Hepatic stellate cell (primary cell): ENCODE data around the gene SFTA2.
"Not testable (repeated sequence)": the region's sequence is repeated elsewhere in the genome, so short reads cannot be mapped to it uniquely, and the experiment has no call there.

Experiments
- DNase-seq: peaks from one replicate; pipeline ENCODE4 v3.0.0; 2011; ENCODE audit warnings: low spot score

The SFTA2 gene

DNA sequence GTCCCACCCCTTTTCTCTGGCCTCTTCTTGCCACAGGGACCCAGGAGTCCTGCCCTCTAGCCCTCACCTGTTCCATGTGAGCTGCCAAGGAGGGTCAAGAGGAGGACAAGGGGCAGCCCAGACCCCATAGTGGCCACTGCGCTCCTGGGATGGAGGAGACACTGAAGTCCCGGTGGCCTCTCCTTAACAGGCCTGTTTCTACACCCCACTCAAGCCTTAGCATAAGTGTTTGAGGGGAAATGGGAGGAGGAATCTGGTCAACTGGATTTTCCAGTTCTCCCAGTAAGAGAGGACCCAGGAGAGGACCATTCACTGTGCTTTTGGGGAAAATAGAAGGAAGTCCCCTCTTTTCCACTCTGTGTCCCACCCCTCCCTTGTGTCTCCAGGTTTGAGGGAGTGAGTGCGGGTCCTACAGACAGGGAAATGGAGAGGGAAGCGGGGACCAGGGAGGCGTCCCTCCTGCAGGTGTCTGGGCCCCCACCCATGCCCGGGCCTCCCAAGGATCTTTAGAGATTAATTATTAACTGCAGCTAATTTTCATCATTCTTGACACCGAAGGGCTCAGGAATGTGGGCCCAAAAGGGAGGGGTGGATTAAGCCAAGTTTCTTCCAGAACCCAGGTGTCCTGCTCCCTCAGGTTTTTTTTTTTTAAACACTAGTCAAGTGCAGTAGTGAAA is at the start of gene SFTA2:
Gene SFTA2 (minus strand): TSS at position 202 of the 677 bp plus-strand sequence. CDS start 74 bp downstream, at position 128.
- no peak for DNase-seq

DNA sequence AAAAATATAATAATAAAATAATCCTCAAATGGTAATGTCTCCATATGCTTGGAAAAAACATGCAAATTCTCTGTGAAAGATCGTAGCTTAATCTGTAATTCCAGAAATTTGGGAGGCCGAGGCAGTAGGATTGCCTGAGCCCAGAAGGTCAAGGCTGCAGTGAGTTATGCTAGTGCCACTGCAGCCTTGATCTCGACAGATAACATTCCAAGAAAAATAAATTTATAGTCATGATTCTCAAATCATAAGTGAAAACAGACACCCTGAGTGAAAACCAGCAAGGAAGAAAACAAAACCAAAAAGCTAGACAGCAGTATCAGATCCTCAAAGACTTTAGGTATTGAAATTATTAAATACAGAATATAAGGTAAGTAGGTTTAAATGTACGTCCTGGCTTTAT is 47.7 kb upstream of the SFTA2 start:
- no peak for DNase-seq

DNA sequence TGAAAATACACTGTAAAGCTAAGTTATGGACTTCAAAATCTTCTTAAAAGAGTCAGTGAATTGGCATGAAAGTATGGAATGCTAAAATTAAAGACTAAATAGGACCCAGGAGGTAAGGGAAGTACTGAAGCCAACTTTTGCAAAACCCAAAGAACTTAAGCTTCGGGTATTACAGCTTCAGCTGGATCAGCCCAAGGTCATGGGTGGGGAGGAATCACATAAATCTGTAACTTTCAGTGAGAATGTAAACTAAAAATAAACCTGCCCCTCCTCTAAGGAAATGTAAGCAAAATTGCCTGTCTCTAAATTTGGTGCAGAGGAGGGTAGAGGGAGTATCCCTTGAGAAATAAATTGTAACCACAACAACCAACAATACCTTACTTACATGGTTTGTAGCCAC is 47.2 kb upstream of the SFTA2 start:
- DNase-seq = no peak

DNA sequence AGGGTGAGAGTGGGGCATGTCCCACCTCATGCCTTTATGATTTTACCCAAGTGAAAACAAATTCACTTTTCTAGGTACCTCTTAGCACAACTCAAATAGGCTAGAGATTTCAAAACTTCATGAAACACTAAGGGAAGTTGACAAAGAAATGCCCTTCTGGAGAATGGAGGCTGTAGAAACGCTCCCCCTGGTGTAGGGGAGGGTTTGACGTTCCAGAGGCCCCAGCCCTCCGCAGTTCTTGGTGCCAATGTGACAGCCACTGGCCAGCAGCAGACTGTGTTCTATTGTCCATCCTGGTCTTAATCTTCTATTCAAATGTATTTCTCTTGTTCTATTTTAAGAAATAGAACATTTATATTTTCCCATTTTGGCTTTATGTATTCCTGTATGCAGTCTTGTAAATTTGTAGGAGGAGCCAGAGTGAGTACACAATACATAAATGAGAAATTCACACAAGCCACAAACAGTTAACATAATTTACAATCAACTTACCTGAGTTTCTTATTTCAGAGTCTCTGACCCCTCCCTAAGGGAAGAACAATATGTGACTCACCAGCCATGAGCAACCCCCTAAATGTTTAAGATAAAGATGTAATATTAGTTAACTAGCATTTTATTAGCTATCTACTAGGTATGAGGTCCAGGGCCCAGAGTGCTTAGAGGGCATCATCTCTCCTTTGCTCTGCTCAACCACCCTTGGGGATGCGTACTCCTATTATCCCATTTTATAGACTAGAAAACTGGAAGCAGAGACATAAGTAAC is 42.7 kb upstream of the SFTA2 start:
- DNase-seq = no peak

DNA sequence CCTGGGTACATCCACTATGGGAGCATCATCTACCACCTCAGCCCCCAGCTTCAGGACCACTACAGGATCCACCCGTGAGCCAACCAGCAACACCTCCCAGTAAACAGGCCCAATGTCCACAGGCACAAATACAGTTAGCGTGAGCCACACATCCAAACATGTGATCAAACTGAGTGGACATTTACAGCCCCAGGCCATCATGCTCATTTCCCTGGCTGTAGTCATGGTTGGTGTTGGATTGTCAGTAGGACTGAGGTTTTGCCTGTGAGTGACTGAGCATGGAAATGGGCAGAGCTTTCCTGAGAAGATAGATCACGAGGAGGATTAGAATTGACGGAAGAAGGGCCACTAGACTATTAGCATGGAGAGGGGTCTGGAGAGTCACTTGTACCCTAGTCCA is 40.8 kb upstream of the SFTA2 start:
- DNase-seq = no peak

DNA sequence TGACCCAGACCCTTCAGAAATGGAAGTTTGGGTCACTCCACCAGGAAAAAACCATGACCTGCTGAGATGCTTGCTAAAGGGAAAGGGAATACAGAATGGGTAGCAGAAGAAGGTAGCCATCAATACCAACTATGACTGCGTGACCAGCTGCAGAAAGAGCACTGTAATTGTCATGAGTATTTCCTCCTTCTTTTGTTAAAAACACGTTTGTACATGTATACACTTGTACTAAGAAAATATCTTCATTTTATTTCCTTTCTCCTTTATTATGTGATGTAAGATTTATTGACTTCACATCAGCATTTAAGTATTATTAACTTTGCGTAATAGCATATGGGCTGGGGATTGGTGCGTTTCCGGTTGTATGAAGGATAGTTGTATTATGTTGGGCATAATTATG is 39.0 kb upstream of the SFTA2 start:
- DNase-seq = no peak

DNA sequence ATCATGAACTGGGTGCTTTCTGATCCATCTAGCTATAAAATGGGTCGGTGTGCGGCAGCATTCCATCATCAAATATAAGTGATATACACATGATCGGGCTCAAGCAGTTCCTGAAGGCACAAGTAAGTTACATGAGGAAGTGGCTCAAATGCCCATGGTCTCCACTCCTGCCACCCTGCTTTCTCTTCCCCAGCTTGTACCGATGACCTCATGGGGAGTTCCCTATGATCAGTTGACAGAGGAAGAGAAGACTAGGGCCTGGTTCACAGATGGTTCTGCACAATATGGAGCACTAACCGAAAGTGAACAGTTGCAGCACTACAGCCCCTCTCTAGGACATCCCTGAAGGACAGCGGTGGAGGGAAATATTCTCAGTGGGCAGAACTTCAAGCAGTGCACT is 37.2 kb upstream of the SFTA2 start:
- DNase-seq = not testable (repeated sequence)

DNA sequence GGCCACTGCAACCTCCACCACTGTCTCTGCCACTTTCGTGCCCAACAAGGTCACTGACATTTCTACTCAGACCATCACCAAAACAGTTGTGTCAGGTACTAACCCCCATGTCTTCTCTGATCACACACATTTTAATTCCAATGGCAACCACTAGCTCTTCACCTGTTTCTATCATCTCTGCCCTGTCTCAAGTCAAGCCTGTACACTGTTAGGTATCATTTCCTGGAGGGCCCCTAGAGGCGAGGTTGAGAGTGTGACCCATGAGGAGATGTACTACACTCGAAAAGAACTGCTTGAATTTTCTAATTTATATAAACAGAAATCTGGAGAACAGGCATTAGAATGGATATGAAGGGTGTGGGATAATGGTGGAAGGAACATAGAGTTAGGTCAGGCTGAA is 34.2 kb upstream of the SFTA2 start:
- no peak for DNase-seq

DNA sequence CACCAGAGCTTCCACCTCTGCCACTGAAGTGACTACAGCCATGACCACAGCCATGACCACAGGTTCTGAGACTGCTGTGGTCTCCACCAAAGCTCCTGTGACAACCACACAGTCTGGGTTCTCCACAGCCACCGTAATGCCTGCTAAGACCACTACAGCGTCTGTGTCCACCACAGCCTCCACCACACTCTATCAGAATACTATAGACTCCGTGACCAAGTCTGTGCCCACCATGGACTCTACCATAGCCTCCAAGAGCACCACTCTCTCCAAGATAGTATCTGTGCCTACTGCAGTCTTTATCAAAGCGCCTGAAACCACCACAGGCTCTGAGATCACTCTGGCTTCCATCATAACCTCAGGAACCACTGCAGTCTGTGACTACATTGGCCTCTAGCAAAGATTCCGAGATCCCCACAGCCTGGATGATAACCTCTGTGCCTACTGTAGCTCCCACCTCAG is 33.2 kb upstream of the SFTA2 start:
- no peak for DNase-seq

DNA sequence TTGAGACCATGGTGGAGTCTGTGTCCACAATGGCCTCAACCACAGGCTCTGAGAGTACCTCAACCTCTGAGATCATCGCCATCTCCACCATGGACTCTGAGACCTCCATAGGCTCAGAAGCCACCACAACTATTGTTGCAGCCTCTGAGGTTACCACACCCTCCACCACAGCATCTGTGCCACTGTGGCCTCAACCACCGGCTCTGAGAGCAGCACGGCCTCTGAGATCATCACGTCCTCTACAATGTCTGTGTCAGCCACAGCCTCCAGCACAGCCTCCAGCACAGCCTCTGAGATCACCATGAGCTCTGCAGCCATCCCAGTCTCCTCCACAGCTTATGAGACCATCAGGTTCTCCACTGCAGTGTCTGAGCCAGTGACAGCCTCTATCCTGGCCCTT is 32.1 kb upstream of the SFTA2 start:
- no peak for DNase-seq

DNA sequence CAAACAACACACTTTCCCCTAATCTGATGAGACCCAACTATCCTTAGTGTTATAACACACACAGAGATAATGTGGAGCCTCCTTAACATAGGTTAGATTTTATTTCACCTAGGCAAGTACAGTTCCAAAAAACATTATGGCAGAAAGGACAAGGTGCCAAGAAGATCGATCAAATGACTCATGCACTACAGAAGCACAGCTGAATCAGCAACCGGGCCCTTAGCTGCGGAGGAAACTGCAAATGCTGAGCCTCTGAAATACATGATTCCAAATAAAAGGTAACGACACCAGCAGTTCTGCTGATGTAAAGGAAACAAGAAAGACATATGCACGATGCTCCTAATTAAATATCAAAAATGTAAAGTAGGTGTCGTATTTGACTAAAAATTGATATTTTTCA is 31.7 kb upstream of the SFTA2 start:
- DNase-seq = no peak

DNA sequence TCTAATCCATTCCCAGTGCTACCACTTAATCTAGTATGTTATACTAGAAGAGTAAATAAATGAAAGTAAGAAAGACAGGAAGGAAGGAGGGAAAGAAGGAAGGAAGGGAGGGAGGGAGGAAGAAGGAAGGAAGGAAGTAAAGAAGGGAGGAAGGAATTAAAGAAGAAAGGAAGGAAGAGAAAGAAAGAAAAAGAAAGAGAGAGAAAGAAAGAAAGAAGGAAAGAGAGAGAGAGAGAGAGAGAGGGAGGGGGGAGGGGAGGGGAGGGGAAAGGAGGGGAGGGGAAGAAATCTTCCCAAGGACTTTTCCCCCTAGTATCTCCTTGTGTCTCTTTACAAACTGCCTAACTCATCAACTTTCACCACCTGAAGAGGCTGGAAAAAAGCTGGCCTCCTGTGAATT is 30.7 kb upstream of the SFTA2 start:
- no peak for DNase-seq

DNA sequence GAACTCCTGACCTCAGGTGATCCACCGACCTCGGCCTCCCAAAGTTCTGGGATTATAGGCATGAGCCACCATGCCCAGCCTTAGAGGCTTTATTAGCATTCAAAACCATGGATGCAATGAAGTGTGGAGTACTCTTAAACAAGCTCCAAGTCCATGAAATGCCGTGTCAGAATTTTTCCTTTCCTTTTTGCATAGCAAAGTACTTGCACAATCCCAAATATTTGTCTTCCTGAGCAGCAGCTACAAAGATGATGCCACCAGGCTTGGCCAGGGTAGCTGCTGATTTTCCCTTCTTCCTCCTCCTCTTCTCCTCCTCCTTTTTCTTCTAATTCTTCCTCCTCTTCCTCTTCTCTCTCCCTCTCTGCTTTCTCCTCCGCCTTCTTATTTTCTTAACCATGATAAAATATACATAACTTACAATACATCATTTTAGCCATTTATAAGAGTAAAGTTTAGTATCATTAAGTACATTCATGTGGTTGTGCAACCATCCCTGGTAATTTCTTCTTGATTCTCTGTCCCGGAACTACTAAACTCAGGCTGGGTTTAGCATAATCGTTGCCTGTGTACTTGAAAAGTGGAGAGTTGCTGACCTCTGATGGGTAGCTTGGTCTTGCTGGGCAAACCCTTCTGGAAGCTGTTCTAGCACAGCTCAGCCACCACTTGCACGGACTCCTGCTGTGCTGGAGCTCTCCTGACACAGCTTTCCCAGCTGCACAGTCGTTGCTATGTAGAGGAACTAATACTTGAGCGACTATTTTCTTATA is 29.1 kb upstream of the SFTA2 start:
- no peak for DNase-seq

DNA sequence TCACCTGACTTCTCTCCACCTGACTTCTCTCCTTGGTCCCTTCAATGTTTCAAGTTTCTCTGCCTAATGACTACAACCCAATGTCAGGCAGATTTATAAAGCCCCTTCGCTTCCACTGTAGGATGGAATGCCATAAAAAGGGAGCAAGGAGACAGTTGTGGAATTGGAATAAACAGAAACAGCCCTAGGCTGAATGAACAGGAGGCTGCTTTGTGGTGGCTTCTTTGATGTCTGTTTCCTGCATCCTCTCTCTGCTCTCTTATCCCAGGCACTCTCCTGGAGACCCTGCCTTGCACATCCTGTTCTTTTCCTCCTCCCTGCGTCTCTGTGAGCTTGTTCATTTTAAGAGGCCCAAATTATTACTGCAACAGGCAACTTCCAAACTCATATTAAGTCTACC is 25.7 kb upstream of the SFTA2 start:
- DNase-seq = no peak

DNA sequence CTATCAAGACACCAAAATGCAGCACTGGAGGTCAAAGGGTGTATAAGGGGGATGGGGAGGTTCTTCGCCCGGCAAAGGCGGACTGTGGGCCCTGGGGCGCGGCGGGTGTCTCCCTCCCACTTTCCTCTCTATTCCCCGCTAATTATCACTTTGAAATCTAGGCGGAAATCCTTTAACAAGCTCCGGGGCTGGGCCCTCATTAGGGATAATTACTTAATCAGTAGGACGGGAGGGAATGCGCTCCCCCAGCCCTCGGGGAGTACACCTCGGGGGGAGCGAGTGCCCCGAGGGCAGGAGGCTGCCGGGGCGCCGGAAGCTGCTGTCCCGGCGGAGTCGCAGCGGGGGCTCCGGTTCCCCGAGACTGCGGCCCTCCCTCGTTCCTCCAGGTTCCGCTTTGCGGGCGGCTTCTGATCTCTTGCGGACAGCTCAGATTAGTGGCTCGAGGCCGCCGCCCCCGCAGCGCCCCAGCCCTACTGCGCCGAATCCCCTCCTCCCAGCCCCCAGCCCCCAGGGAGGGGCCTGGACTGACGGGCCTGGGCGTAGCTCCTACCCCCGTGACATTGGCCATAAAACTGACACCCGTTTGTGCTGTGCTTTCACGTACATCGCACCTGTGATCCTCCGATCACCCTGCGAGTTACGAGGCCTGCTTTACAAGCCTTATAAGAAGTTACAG is 23.5 kb upstream of the SFTA2 start:
- DNase-seq = peak; percentile 59

DNA sequence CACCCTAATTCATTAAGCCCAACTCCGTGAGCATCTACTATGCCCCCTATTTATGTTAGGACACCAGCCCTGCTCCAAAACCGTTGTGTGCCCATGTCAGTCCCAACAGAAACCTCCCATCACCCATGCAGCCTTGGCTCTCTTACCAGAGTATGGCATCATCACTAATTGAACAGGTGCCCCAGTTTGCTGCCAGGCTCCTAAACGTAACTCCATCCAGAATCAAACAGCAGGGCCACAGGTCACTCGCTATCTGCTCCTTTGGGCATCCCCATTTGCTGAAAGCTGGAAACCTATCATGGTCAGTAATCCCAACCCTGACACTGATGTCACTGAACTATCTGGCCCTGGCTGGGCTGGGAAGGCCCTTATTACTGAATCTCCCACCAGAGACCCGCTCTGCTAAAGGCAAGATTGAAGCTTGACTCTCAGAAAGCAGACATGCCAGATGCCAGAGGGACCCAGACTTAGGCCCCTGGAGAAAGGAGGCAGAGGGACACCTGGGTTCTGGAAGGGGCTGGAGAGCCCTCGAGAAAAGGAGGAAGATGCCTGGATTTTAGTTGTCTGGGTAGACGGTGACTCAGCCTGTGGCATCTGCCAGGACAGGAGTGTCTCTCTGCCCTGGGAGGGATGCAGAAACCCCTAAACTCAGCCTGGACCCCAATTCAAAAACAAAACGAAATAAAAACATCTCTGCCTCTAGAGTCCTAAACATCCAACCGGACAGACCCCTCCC is 22.8 kb upstream of the SFTA2 start:
- no peak for DNase-seq

DNA sequence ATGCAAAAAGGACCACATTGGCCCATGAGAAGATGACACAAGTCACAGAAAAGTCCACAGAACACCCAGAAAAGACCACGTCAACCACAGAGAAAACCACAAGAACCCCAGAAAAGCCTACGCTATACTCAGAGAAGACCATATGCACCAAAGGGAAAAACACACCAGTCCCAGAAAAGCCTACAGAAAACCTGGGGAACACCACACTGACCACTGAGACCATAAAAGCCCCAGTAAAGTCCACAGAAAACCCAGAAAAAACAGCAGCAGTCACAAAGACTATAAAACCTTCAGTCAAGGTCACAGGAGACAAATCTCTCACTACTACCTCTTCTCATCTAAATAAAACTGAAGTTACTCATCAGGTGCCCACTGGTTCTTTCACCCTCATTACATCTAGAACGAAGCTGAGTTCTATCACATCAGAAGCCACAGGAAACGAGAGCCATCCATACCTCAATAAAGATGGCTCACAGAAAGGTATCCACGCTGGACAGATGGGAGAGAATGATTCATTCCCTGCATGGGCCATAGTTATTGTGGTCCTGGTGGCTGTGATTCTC is 20.0 kb upstream of the SFTA2 start:
- DNase-seq = no peak

DNA sequence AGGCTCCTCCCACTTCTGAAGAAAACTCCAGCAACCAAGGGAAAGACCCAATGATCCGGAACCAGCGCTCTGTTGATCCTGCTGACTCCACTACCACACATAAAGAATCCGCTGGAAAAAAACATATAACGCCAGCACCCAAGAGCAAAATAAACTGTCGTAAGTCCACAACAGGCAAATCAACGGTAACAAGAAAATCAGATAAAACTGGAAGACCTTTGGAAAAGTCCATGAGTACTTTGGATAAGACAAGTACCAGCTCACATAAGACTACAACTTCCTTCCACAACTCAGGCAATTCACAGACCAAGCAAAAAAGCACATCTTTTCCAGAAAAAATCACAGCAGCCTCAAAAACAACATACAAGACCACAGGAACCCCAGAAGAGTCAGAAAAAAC is 16.8 kb upstream of the SFTA2 start:
- DNase-seq = no peak

DNA sequence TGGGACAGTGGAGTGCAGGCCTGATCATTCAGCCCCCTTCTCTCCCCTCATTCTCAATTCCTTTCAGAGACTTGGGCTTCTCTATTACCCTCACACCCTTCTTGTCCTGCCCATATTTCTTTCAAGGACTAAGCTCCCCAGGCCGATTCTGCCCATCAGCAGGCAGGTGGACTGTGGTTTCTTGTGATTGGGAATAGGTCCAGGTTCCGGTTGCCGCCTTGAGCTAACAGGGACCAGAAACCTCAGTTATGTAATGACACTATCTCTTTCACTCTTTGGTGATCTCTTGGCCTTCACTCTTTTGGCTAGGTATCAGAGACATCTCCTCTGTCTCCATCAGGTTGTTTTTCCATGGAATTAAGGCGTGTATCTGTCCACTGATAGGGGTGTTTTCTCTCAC is 15.3 kb upstream of the SFTA2 start:
- DNase-seq = no peak

DNA sequence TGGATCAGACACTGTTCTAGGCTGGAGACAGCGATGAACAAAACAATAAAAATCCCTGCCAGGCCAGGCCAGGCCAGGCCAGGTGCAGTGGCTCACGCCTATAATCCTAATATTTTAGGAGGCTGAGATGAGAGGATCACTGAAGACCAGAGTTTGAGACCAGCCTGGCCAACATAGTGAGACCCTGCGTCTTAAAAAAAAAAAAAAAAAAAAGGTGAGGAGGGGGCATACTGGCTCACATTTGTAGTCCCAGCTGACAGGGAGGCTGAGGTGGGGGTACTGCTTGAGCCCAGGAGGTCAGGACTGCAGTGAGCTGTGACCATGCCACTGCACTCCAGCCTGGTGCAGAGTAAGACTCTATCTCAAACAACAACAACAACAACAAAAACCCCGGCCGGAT is 13.3 kb upstream of the SFTA2 start:
- no peak for DNase-seq

DNA sequence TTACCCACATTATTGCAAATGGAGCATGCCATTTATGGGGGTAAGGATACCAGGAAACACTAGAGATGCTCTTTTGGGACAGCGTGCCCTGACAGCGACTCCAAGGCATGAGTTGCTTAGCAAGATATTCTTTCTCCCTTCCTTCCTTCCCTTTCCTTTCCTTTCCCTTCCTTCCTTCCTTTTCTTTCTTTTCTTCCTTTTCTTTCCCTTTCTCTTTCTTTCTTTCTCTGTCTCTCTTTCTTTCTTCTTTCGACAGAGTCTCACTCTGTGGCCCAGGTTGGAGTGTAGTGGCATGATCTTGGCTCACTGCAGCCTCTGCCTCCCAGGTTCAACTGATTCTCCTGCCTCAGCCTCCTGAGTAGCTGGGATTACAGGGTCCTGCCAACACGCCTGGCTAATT is 12.1 kb upstream of the SFTA2 start:
- no peak for DNase-seq
